NOMO-1 treated with DMSO at 0.1 percent for 48 hours (cell line): Measurements from ENCODE around the gene SLCO3A1.

ENCODE experiments used
- DNase-seq: peaks from one replicate; lab custom pipeline; 2025; ENCODE audit not compliant: unreplicated experiment; lab: John Stamatoyannopoulos, UW

SLCO3A1 gene

GRCh38 chr15:91881569-91882297 lies 28.2 kb downstream of the SLCO3A1 start:
- no peak for DNase-seq

- no peak for DNase-seq
These were observed 29.5 kb downstream of the SLCO3A1 start for GRCh38 chr15:91882858-91883586.

GRCh38 chr15:91884606-91885005 lies 31.1 kb downstream of the SLCO3A1 start:
- DNase-seq = no peak

- DNase-seq = no peak
These were observed 31.5 kb downstream of the SLCO3A1 start for GRCh38 chr15:91885054-91885453.

GRCh38 chr15:91885714-91886270 lies 32.3 kb downstream of the SLCO3A1 start:
- no peak for DNase-seq

- no peak for DNase-seq
These were observed 33.4 kb downstream of the SLCO3A1 start for GRCh38 chr15:91886878-91887277.

GRCh38 chr15:91887321-91887720 lies 33.8 kb downstream of the SLCO3A1 start:
- DNase-seq = no peak

- no peak for DNase-seq
These were observed 34.4 kb downstream of the SLCO3A1 start for GRCh38 chr15:91887921-91888373.

- DNase-seq = no peak
These were observed 35.8 kb downstream of the SLCO3A1 start for GRCh38 chr15:91889111-91889815.

- DNase-seq = no peak
These were observed 37.1 kb downstream of the SLCO3A1 start for GRCh38 chr15:91890614-91891013.

- no peak for DNase-seq
These were observed 37.6 kb downstream of the SLCO3A1 start for GRCh38 chr15:91891101-91891500.

- no peak for DNase-seq
These were observed 38.4 kb downstream of the SLCO3A1 start for GRCh38 chr15:91891788-91892345.

- DNase-seq = no peak
These were observed 38.9 kb downstream of the SLCO3A1 start for GRCh38 chr15:91892436-91892835.

GRCh38 chr15:91894606-91895005 lies 41.1 kb downstream of the SLCO3A1 start:
- DNase-seq = no peak

GRCh38 chr15:91895051-91895450 lies 41.5 kb downstream of the SLCO3A1 start:
- no peak for DNase-seq

- no peak for DNase-seq
These were observed 43.0 kb downstream of the SLCO3A1 start for GRCh38 chr15:91896341-91897055.

GRCh38 chr15:91897585-91898372 lies 44.3 kb downstream of the SLCO3A1 start:
- DNase-seq = no peak

- no peak for DNase-seq
These were observed 45.3 kb downstream of the SLCO3A1 start for GRCh38 chr15:91898843-91899242.

GRCh38 chr15:91904942-91905341 lies 51.4 kb downstream of the SLCO3A1 start:
- DNase-seq = no peak

GRCh38 chr15:91908391-91908790 lies 54.9 kb downstream of the SLCO3A1 start:
- DNase-seq = no peak
